ENCODE data around the gene SAP30BP. TPM values are rescaled to one million over a fixed set of nuclear protein-coding genes. Genes with fewer than 3 reads are reported as not detected.

The SAP30BP gene
- total RNA-seq, 4 donors from 2014 or later = 50.3 to 81.3 (median 77.6) TPM

GRCh38 chr17:75661531-75661930 lies 5.6 kb upstream of the SAP30BP start:
- no peaks in the 10 kb centered on the region for H3K9me3 ChIP-seq
- no peak overlapping the region for H3K27ac ChIP-seq (replicated peaks in 1 of 4)
- H3K27me3 ChIP-seq = no peaks in the 10 kb centered on the region
- no peak overlapping the region for H3K4me3 ChIP-seq
- intact Hi-C loops (cut with DNase I) = no loop called here
- H3K36me3 ChIP-seq = peaks cover 26 to 75% (median 43%) of the 10 kb centered on the region in 4 donors
- no peak for DNase-seq (ENCODE audit: extremely low spot score)
- TF ChIP-seq POLR2AphosphoS5 (IDR thresholded peaks at IDR 0.05) (no peak), EP300 (IDR thresholded peaks at IDR 0.05) (no peak), POLR2A (IDR thresholded peaks at IDR 0.05; ENCODE audit: low read depth) (no peak), CTCF (IDR thresholded peaks at IDR 0.05) (no peak)
- 89% methylated on average over 4 of the region's 4 CpGs for WGBS
- peaks cover 9 to 16% (median 11%) of the 10 kb centered on the region in 4 donors for H3K4me1 ChIP-seq

GRCh38 chr17:75662511-75662910 lies 4.6 kb upstream of the SAP30BP start:
- Histone ChIP-seq H3K4me3 (no peak overlapping the region), H3K27me3 (no peaks in the 10 kb centered on the region), H3K27ac (replicated peaks in 1 of 4) (no peak overlapping the region), H3K36me3 (peaks cover 19 to 65% (median 37%) of the 10 kb centered on the region in 4 donors), H3K4me1 (peaks cover 9 to 17% (median 13%) of the 10 kb centered on the region in 4 donors), H3K9me3 (no peaks in the 10 kb centered on the region)
- no peak for DNase-seq (ENCODE audit: extremely low spot score)
- intact Hi-C loops (cut with DNase I) = no loop called here
- TF ChIP-seq CTCF (IDR thresholded peaks at IDR 0.05) = no peak
- TF ChIP-seq POLR2AphosphoS5 (IDR thresholded peaks at IDR 0.05) = no peak
- TF ChIP-seq EP300 (IDR thresholded peaks at IDR 0.05) = no peak
- no peak for TF ChIP-seq POLR2A (IDR thresholded peaks at IDR 0.05; ENCODE audit: low read depth)
- 97% methylated on average over 9 of the region's 9 CpGs for WGBS

- DNase-seq (ENCODE audit: extremely low spot score) = no peak
- TF ChIP-seq POLR2A (IDR thresholded peaks at IDR 0.05; ENCODE audit: low read depth) (no peak), EP300 (IDR thresholded peaks at IDR 0.05) (no peak), POLR2AphosphoS5 (IDR thresholded peaks at IDR 0.05) (no peak), CTCF (IDR thresholded peaks at IDR 0.05) (no peak)
- intact Hi-C loops (cut with DNase I) = no loop called here
- 88% methylated on average over 3 of the region's 3 CpGs for WGBS
- Histone ChIP-seq H3K27me3 (no peaks in the 10 kb centered on the region), H3K36me3 (peaks cover 21 to 58% (median 43%) of the 10 kb centered on the region in 4 donors), H3K9me3 (no peaks in the 10 kb centered on the region), H3K4me1 (peaks cover 21 to 31% (median 28%) of the 10 kb centered on the region in 4 donors), H3K27ac (replicated peaks in 1 of 4) (no peak overlapping the region), H3K4me3 (no peak overlapping the region)
These were observed 3.0 kb upstream of the SAP30BP start for GRCh38 chr17:75664099-75664549.

- no peak for DNase-seq (ENCODE audit: extremely low spot score)
- Histone ChIP-seq H3K9me3 (no peaks in the 10 kb centered on the region), H3K4me1 (peaks cover 21 to 48% (median 37%) of the 10 kb centered on the region in 4 donors), H3K4me3 (peak overlapping the region; percentile 82 to 98 (median 90)), H3K27me3 (no peaks in the 10 kb centered on the region), H3K36me3 (peaks cover 23 to 60% (median 45%) of the 10 kb centered on the region in 4 donors), H3K27ac (replicated peaks in 1 of 4) (no peak overlapping the region)
- WGBS = 87% methylated on average over 10 of the region's 10 CpGs
- intact Hi-C loops (cut with DNase I) = no loop called here
- TF ChIP-seq POLR2AphosphoS5 (IDR thresholded peaks at IDR 0.05) = no peak
- no peak for TF ChIP-seq POLR2A (IDR thresholded peaks at IDR 0.05; ENCODE audit: low read depth)
- no peak for TF ChIP-seq CTCF (IDR thresholded peaks at IDR 0.05)
- no peak for TF ChIP-seq EP300 (IDR thresholded peaks at IDR 0.05)
These were observed 1.2 kb upstream of the SAP30BP start for GRCh38 chr17:75665981-75666380.

- TF ChIP-seq POLR2AphosphoS5 (IDR thresholded peaks at IDR 0.05) (no peak), POLR2A (IDR thresholded peaks at IDR 0.05; ENCODE audit: low read depth) (no peak), CTCF (IDR thresholded peaks at IDR 0.05) (no peak), EP300 (IDR thresholded peaks at IDR 0.05) (no peak)
- peaks cover 14 to 60% (median 45%) of the 10 kb centered on the region in 4 donors for H3K36me3 ChIP-seq
- WGBS = 12% methylated on average over 4 of the region's 4 CpGs
These were observed 687 bp downstream of the SAP30BP start for GRCh38 chr17:75667825-75668224.

More at GRCh38 chr17:75667825-75668224, 687 bp downstream of the SAP30BP start:
- DNase-seq (ENCODE audit: extremely low spot score) = no peak
- intact Hi-C loops (cut with DNase I) = no loop called here
- Histone ChIP-seq H3K4me3 (peak overlapping the region; percentile 82 to 98 (median 90)), H3K4me1 (peaks cover 21 to 55% (median 41%) of the 10 kb centered on the region in 4 donors), H3K27me3 (no peaks in the 10 kb centered on the region), H3K27ac (replicated peaks in 1 of 4) (peak overlapping the region; percentile 81 to 94 (median 93)), H3K9me3 (no peaks in the 10 kb centered on the region)
